Upper lobe of right lung (tissue), 1 donor: ENCODE results near the gene SLC39A11. TPM values are rescaled to one million over a fixed set of nuclear protein-coding genes. Genes with fewer than 3 reads are reported as not detected.

Experiments used
- ATAC-seq: fragments of 200-7000 bp; cut with Tn5 transposase; one replicate; pipeline ENCODE4 v1.9.1; 2020; ENCODE audit warnings: mild to moderate bottlenecking, moderate library complexity
- DNase-seq: peaks from one replicate; pipeline ENCODE4 v3.0.0-alpha.2; 2020
- H3K27ac ChIP-seq: fragments of 200-600 bp; one replicate; pipeline ENCODE4 v1.8.0; 2022
- H3K27me3 ChIP-seq: fragments of 200-600 bp; one replicate; pipeline ENCODE4 v1.8.0; 2022; ENCODE audit warnings: mild to moderate bottlenecking
- H3K36me3 ChIP-seq: fragments of 200-600 bp; one replicate; pipeline ENCODE4 v1.8.0; 2022
- H3K4me1 ChIP-seq: fragments of 200-600 bp; one replicate; pipeline ENCODE4 v1.8.0; 2022
- H3K4me3 ChIP-seq: fragments of 200-600 bp; one replicate; pipeline ENCODE4 v1.8.0; 2022; ENCODE audit warnings: mild to moderate bottlenecking
- H3K9me3 ChIP-seq: fragments of 200-600 bp; one replicate; pipeline ENCODE4 v1.8.0; 2022
- CTCF ChIP-seq: fragments of 200-600 bp; IDR thresholded peaks from one replicate; pipeline ENCODE4 v1.8.0; 2022; ENCODE audit warnings: antibody characterized with exemption
- intact Hi-C: fragments of 100-400 bp; cut with DNase I; formaldehyde crosslinking; loops from one replicate; pipeline ENCODE4 v1.11.0; 2022
- total RNA-seq: library from RNA; stranded (reverse); fragmentation: NEBNext Ultra II Directional; extraction: Animal tissue kit (Norgen Biotek cat#: 25700); gene quantifications from one replicate; pipeline ENCODE4 v1.2.1, GENCODE V29; 2021
- donor health status: DM: no; HTN: yes; CAD: no; lungs with severe emphysema.

The SLC39A11 gene
- total RNA-seq, 1 donor from 2014 or later, result 33.7 TPM

- H3K4me1 ChIP-seq, result no peaks in the 10 kb centered on the region
- H3K36me3 ChIP-seq, result no peaks in the 10 kb centered on the region
- H3K27ac ChIP-seq, result no peak overlapping the region
- no peak overlapping the region for H3K4me3 ChIP-seq
- no peaks in the 10 kb centered on the region for H3K9me3 ChIP-seq
- intact Hi-C loops, result no loop called here
- no peak for TF ChIP-seq CTCF
- DNase-seq, result no peak
- no peaks in the 10 kb centered on the region for H3K27me3 ChIP-seq
- no peak for ATAC-seq
These were observed 170.3 kb downstream of the SLC39A11 start for GRCh38 chr17:72922219-72922618.

- Histone ChIP-seq H3K4me3 (no peak overlapping the region), H3K27ac (no peak overlapping the region), H3K27me3 (no peaks in the 10 kb centered on the region), H3K4me1 (no peaks in the 10 kb centered on the region), H3K36me3 (no peaks in the 10 kb centered on the region), H3K9me3 (no peaks in the 10 kb centered on the region)
- intact Hi-C loops, result no loop called here
- DNase-seq (no peak), ATAC-seq (no peak)
- TF ChIP-seq CTCF, result no peak
These were observed 171.0 kb downstream of the SLC39A11 start for GRCh38 chr17:72921347-72922054.

- Histone ChIP-seq H3K27ac (no peak overlapping the region), H3K4me3 (no peak overlapping the region), H3K36me3 (no peaks in the 10 kb centered on the region), H3K9me3 (no peaks in the 10 kb centered on the region), H3K4me1 (no peaks in the 10 kb centered on the region), H3K27me3 (no peaks in the 10 kb centered on the region)
- no peak for ATAC-seq
- intact Hi-C loops, result no loop called here
- no peak for DNase-seq
- TF ChIP-seq CTCF, result no peak
These were observed 172.0 kb downstream of the SLC39A11 start for GRCh38 chr17:72920513-72920912.

- no peak for TF ChIP-seq CTCF
- no peak overlapping the region for H3K4me3 ChIP-seq
- no peaks in the 10 kb centered on the region for H3K9me3 ChIP-seq
- no peak overlapping the region for H3K27ac ChIP-seq
- DNase-seq (no peak), ATAC-seq (no peak)
- intact Hi-C loops, result no loop called here
- no peaks in the 10 kb centered on the region for H3K36me3 ChIP-seq
- no peaks in the 10 kb centered on the region for H3K27me3 ChIP-seq
- no peaks in the 10 kb centered on the region for H3K4me1 ChIP-seq
These were observed 175.5 kb downstream of the SLC39A11 start for GRCh38 chr17:72916991-72917390.

GRCh38 chr17:72915625-72916081 lies 176.8 kb downstream of the SLC39A11 start:
- Histone ChIP-seq H3K4me1 (no peaks in the 10 kb centered on the region), H3K27me3 (no peaks in the 10 kb centered on the region), H3K4me3 (no peak overlapping the region), H3K27ac (no peak overlapping the region), H3K36me3 (no peaks in the 10 kb centered on the region), H3K9me3 (no peaks in the 10 kb centered on the region)
- ATAC-seq (no peak), DNase-seq (no peak)
- no peak for TF ChIP-seq CTCF
- intact Hi-C loops, result no loop called here
